Endothelial cell of coronary artery (primary cell): ENCODE results near the gene CNTLN. TPM values are rescaled to one million over a fixed set of nuclear protein-coding genes. Genes with fewer than 3 reads are reported as not detected.

Source experiments
- total RNA-seq: library from RNA; depleted of rRNA; stranded (reverse); fragments of >200 nt; gene quantifications from 2 replicates; pipeline ENCODE4 v1.2.3, GENCODE V29; 2014

The CNTLN gene, protein sequence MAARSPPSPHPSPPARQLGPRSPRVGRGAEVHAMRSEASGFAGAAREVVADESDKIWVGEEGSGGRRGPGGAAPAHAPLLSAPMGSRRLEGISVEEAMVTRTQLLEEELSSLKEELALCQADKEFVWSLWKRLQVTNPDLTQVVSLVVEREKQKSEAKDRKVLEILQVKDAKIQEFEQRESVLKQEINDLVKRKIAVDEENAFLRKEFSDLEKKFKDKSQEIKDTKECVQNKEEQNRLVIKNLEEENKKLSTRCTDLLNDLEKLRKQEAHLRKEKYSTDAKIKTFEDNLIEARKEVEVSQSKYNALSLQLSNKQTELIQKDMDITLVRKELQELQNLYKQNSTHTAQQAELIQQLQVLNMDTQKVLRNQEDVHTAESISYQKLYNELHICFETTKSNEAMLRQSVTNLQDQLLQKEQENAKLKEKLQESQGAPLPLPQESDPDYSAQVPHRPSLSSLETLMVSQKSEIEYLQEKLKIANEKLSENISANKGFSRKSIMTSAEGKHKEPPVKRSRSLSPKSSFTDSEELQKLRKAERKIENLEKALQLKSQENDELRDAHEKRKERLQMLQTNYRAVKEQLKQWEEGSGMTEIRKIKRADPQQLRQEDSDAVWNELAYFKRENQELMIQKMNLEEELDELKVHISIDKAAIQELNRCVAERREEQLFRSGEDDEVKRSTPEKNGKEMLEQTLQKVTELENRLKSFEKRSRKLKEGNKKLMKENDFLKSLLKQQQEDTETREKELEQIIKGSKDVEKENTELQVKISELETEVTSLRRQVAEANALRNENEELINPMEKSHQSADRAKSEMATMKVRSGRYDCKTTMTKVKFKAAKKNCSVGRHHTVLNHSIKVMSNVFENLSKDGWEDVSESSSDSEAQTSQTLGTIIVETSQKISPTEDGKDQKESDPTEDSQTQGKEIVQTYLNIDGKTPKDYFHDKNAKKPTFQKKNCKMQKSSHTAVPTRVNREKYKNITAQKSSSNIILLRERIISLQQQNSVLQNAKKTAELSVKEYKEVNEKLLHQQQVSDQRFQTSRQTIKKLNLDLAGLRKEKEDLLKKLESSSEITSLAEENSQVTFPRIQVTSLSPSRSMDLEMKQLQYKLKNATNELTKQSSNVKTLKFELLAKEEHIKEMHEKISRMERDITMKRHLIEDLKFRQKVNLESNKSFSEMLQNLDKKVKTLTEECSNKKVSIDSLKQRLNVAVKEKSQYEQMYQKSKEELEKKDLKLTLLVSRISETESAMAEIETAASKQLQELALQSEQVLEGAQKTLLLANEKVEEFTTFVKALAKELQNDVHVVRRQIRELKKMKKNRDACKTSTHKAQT (N-terminal part only)
- total RNA-seq = 7.5 and 7.9 TPM in 2 replicates

DNA sequence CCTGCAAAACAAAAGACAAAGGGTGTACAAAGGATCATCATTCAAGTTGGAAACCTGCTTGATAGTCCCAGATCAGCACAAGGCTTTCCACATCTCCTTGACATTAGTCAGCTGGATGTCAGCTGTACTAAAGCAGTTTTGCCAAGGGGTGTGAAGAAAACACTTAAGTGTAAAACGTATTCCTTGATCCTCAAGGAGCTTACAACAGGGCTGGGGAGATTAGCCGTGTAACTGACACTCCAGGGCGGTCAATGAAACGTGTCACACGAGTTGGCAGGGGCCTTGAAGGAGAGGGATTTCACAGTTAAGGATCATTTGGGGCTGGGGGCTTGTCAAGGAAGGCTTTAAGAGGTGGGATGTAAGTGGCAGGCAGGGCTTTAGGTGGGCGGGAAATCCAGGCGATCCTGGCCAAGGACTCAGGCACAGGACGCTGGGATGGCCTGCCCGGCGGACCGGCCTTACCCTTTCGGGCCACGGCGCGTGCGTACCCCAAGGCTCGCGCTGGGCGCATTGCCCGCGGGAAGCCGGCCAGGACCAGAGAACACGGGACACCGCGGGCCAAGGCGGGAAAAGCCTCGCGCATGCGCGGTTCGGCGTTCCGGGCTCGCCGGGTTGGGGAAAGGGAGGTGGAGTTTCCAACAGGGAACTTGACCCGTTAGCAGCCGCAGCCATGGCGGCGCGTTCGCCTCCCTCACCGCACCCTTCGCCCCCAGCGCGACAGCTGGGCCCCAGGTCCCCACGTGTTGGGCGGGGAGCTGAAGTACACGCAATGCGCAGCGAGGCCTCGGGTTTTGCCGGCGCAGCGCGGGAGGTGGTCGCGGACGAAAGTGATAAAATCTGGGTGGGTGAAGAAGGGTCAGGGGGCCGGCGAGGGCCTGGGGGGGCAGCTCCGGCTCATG lies at the start of gene CNTLN:
Gene CNTLN (plus strand): TSS at position 645 of the 899 bp plus-strand sequence. CDS start 26 bp downstream, at position 671.

